Mesenchymal stem cell (in vitro differentiated cells and primary cell): ENCODE data around the gene PIK3CA.
"Not testable (repeated sequence)": the region's sequence is repeated elsewhere in the genome, so short reads cannot be mapped to it uniquely, and the experiment has no call there.

Experiments used
- DNase-seq: peaks from one replicate; pipeline ENCODE4 v3.0.0-alpha.2; 2013
- H2AFZ ChIP-seq: one replicate; pipeline ENCODE4 v1.6.1; 2013; ENCODE audit warnings: low read depth, mild to moderate bottlenecking, control low read depth, inconsistent platforms, low read length, moderate library complexity
- H2AK5ac ChIP-seq: 2 replicates; pipeline ENCODE4 v1.6.1; 2013; ENCODE audit warnings: low read length, moderate library complexity, mild to moderate bottlenecking, inconsistent platforms; ENCODE audit not compliant: severe bottlenecking
- H2BK120ac ChIP-seq: one replicate; pipeline ENCODE4 v1.6.1; 2013; ENCODE audit warnings: low read depth, mild to moderate bottlenecking, inconsistent platforms, low read length, moderate library complexity
- H2BK12ac ChIP-seq, 2 experiments: one replicate each; pipeline ENCODE4 v1.6.1; 2013; ENCODE audit warnings: inconsistent platforms in 2 of 2, low read length in 2 of 2, mild to moderate bottlenecking in 2 of 2, moderate library complexity in 2 of 2, control low read depth in 1 of 2
- H2BK15ac ChIP-seq: one replicate; pipeline ENCODE4 v1.6.1; 2013; ENCODE audit warnings: mild to moderate bottlenecking, low read depth, inconsistent platforms; ENCODE audit not compliant: poor library complexity, severe bottlenecking
- H2BK5ac ChIP-seq: 2 replicates; pipeline ENCODE4 v1.6.1; 2013; ENCODE audit warnings: low read depth, mild to moderate bottlenecking, low read length, control low read depth, inconsistent platforms; ENCODE audit not compliant: poor library complexity, severe bottlenecking
- H3K14ac ChIP-seq, 2 experiments: one replicate each; pipeline ENCODE4 v1.6.1; 2013; ENCODE audit warnings: inconsistent platforms in 2 of 2, low read length in 2 of 2, control low read depth in 1 of 2, mild to moderate bottlenecking in 1 of 2, moderate library complexity in 1 of 2
- H3K18ac ChIP-seq, 2 experiments: one replicate each; pipeline ENCODE4 v1.6.1; 2013; ENCODE audit warnings: inconsistent platforms in 2 of 2, low read length in 2 of 2, control low read depth in 1 of 2, low read depth in 1 of 2, mild to moderate bottlenecking in 1 of 2
- H3K23ac ChIP-seq, 2 experiments: one replicate each; pipeline ENCODE4 v1.6.1; 2013; ENCODE audit warnings: inconsistent platforms in 2 of 2, low read length in 2 of 2, mild to moderate bottlenecking in 2 of 2, moderate library complexity in 2 of 2, control low read depth in 1 of 2
- H3K27ac ChIP-seq: 2 replicates; pipeline ENCODE4 v1.5.1; 2013; ENCODE audit warnings: mild to moderate bottlenecking, moderate library complexity, low read length, control low read depth, inconsistent platforms; ENCODE audit not compliant: poor library complexity, severe bottlenecking
- H3K27me3 ChIP-seq, 2 experiments: 2 replicates each; pipeline versions ENCODE4 v1.6.1 to v1.7.0; 2013; ENCODE audit warnings: low read length in 2 of 2, mild to moderate bottlenecking in 2 of 2, moderate library complexity in 2 of 2, control low read depth in 1 of 2, inconsistent platforms in 1 of 2; ENCODE audit not compliant: control insufficient read depth in 1 of 2, insufficient read depth in 1 of 2
- H3K36me3 ChIP-seq, 2 experiments: 2 replicates each; pipeline versions ENCODE4 v1.6.1 to v1.7.0; 2013; ENCODE audit warnings: low read length in 2 of 2, control low read depth in 1 of 2, inconsistent platforms in 1 of 2, low read depth in 1 of 2, mild to moderate bottlenecking in 1 of 2; ENCODE audit not compliant: insufficient read depth in 2 of 2, control insufficient read depth in 1 of 2
- H3K4ac ChIP-seq, 2 experiments: one replicate each; pipeline ENCODE4 v1.6.1; 2013; ENCODE audit warnings: inconsistent platforms in 2 of 2, low read length in 2 of 2, mild to moderate bottlenecking in 2 of 2, moderate library complexity in 2 of 2, control low read depth in 1 of 2, low read depth in 1 of 2
- H3K4me1 ChIP-seq: 2 replicates; pipeline ENCODE4 v1.6.1; 2013; ENCODE audit warnings: low read depth, low read length, control low read depth; ENCODE audit not compliant: control insufficient read depth, insufficient read depth
- H3K4me2 ChIP-seq: 2 replicates; pipeline ENCODE4 v1.6.1; 2013; ENCODE audit warnings: low read length, mild to moderate bottlenecking, inconsistent platforms; ENCODE audit not compliant: poor library complexity, severe bottlenecking
- H3K4me3 ChIP-seq, 2 experiments: 2 replicates each; pipeline versions ENCODE4 v1.5.1 to v1.7.0; 2013; ENCODE audit warnings: low read length in 2 of 2, mild to moderate bottlenecking in 2 of 2, control low read depth in 1 of 2, low read depth in 1 of 2; ENCODE audit not compliant: insufficient read depth in 1 of 2
- H3K79me1 ChIP-seq: replicated peaks from 2 replicates; pipeline ENCODE4 v1.6.1; 2013; ENCODE audit warnings: mild to moderate bottlenecking, control low read depth, low read length, inconsistent platforms; ENCODE audit not compliant: poor library complexity, severe bottlenecking
- H3K9ac ChIP-seq: 2 replicates; pipeline ENCODE4 v1.7.0; 2013; ENCODE audit warnings: mild to moderate bottlenecking, low read length, moderate library complexity
- H3K9me3 ChIP-seq: 2 replicates; pipeline ENCODE4 v1.7.0; 2013; ENCODE audit warnings: mild to moderate bottlenecking, low read length; ENCODE audit not compliant: control insufficient read depth
- H4K8ac ChIP-seq: one replicate; pipeline ENCODE4 v1.6.1; 2013; ENCODE audit warnings: inconsistent platforms, mild to moderate bottlenecking, low read length, moderate library complexity
- H4K91ac ChIP-seq: one replicate; pipeline ENCODE4 v1.6.1; 2013; ENCODE audit warnings: mild to moderate bottlenecking, low read length, inconsistent platforms
- WGBS: methylation state at CpG from one replicate; pipeline ENCODE4 v1.1.7; 2013; ENCODE audit warnings: mixed read lengths; 5-methylcytosine and 5-hydroxymethylcytosine counted together

PIK3CA gene

GRCh38 chr3:179272385-179272784 is 124.2 kb downstream of the PIK3CA start:
- Histone ChIP-seq H4K8ac (no peak overlapping the region), H2AFZ (no peak overlapping the region), H2BK12ac (no peak overlapping the region), H3K27ac (no peak overlapping the region), H3K18ac (no peak overlapping the region), H3K14ac (no peak overlapping the region), H3K9me3 (no peaks in the 10 kb centered on the region), H3K36me3 (no peaks in the 10 kb centered on the region), H3K4me1 (no peaks in the 10 kb centered on the region), H3K4me3 (no peak overlapping the region), H3K9ac (no peak overlapping the region), H3K4ac (no peak overlapping the region), H3K4me2 (no peak overlapping the region), H3K79me1 (no peaks in the 10 kb centered on the region), H2BK5ac (no peak overlapping the region), H2BK15ac (no peak overlapping the region), H4K91ac (no peak overlapping the region), H3K23ac (no peak overlapping the region), H3K27me3 (no peaks in the 10 kb centered on the region), H2AK5ac (no peak overlapping the region), H2BK120ac (no peak overlapping the region)
- 100% methylated on average over 2 of the region's 3 CpGs for WGBS
- no peak for DNase-seq

DNA sequence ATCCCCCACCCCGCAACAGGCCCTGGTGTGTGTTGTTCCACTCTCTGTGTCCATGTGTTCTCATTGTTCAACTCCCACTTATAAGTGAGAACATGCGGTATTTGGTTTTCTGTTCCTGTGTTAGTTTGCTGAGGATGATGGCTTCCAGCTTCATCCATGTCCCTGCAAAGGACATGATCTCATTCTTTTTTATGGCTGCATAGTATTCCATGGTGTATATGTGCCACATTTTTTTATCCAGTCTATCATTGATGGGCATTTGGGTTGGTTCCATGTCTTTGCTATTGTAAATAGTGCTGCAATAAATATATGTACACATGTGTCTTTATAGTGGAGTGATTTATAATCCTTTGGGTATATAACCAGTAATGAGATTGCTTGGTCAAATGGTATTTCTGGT is 126.3 kb downstream of the PIK3CA start:
- H3K9me3 ChIP-seq, H3K4me3 ChIP-seq, H3K79me1 ChIP-seq, H3K4me2 ChIP-seq, H4K8ac ChIP-seq, H4K91ac ChIP-seq, H3K18ac ChIP-seq, DNase-seq, H3K14ac ChIP-seq, H2BK5ac ChIP-seq, H3K4ac ChIP-seq, H3K9ac ChIP-seq, H3K27me3 ChIP-seq, H3K23ac ChIP-seq, H3K27ac ChIP-seq, H2AFZ ChIP-seq, H2BK15ac ChIP-seq, H2BK12ac ChIP-seq, H2BK120ac ChIP-seq, H2AK5ac ChIP-seq, H3K4me1 ChIP-seq, H3K36me3 ChIP-seq: not testable (repeated sequence)
- no CpG with 5 or more reads among the region's 2 CpGs for WGBS

DNA sequence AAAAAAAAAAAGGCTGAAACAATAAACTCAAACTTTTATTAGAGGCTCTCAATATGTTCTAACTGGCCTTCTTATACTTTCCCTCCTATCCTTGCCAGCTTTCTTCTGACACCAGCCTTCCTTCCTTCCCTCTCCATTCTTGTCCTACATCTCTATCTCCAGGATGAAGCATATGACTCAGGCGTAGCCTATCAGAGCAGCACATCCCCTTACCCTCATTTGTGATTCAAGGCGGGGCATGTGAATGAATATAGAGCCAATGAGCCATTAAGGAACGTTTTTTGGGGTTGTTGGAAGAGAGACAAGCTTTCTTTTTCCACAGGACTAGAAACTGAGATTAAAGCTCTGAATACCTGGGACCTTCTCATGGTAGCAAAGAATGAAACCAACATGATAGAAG is 127.8 kb downstream of the PIK3CA start:
- H3K18ac ChIP-seq = no peak overlapping the region
- H3K4me1 ChIP-seq = no peaks in the 10 kb centered on the region
- 67% methylated on average over 2 of the region's 3 CpGs for WGBS
- H2BK15ac ChIP-seq = no peak overlapping the region
- H3K9me3 ChIP-seq = no peaks in the 10 kb centered on the region
- H2BK120ac ChIP-seq = no peak overlapping the region
- peaks cover 0 to 7% of the 10 kb centered on the region in 2 experiments for H3K27me3 ChIP-seq
- H3K4ac ChIP-seq = no peak overlapping the region
- no peak overlapping the region for H2BK12ac ChIP-seq
- H3K79me1 ChIP-seq = no peaks in the 10 kb centered on the region
- no peak overlapping the region for H4K91ac ChIP-seq
- H4K8ac ChIP-seq = no peak overlapping the region
- no peak overlapping the region for H3K4me3 ChIP-seq
- H3K23ac ChIP-seq = no peak overlapping the region
- no peaks in the 10 kb centered on the region for H3K36me3 ChIP-seq
- no peak overlapping the region for H3K14ac ChIP-seq
- no peak overlapping the region for H3K9ac ChIP-seq
- no peak for DNase-seq
- no peak overlapping the region for H2AK5ac ChIP-seq
- H2BK5ac ChIP-seq = no peak overlapping the region
- H3K4me2 ChIP-seq = no peak overlapping the region
- no peak overlapping the region for H2AFZ ChIP-seq
- no peak overlapping the region for H3K27ac ChIP-seq

DNA sequence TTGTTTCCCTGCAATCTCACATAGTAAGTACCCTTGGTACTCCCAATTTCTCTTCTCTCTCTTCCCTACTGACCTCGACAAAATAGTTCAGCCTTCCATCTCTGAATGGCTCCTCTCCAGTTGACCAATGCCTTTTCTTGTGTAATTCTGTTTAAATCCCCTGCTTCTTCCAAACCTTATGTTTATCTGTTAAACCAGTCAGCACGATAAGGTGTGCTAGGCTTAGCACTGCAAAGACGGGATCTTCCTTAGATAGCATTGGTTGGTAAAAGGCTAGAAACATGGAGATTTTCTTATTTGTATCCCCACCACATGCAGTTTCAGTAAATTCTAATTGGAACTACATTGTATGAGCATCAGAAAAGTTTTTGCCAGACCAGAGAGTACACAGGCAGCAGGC is 128.6 kb downstream of the PIK3CA start:
- H2AK5ac ChIP-seq = no peak overlapping the region
- peaks cover 0 to 7% of the 10 kb centered on the region in 2 experiments for H3K27me3 ChIP-seq
- H4K91ac ChIP-seq = no peak overlapping the region
- no peak overlapping the region for H3K23ac ChIP-seq
- no peak overlapping the region for H3K4me3 ChIP-seq
- H2BK12ac ChIP-seq = no peak overlapping the region
- H2BK120ac ChIP-seq = no peak overlapping the region
- H3K9me3 ChIP-seq = no peaks in the 10 kb centered on the region
- H2BK15ac ChIP-seq = no peak overlapping the region
- no peak overlapping the region for H4K8ac ChIP-seq
- H3K36me3 ChIP-seq = no peaks in the 10 kb centered on the region
- H3K14ac ChIP-seq = no peak overlapping the region
- no peak for DNase-seq
- H3K4ac ChIP-seq = no peak overlapping the region
- no peak overlapping the region for H3K18ac ChIP-seq
- no peak overlapping the region for H3K9ac ChIP-seq
- H3K27ac ChIP-seq = no peak overlapping the region
- H3K4me2 ChIP-seq = no peak overlapping the region
- no peaks in the 10 kb centered on the region for H3K4me1 ChIP-seq
- no peak overlapping the region for H2AFZ ChIP-seq
- WGBS = 88% methylated on average over 1 of the region's 3 CpGs
- H2BK5ac ChIP-seq = no peak overlapping the region
- H3K79me1 ChIP-seq = no peaks in the 10 kb centered on the region
